GM12864 (cell line): Measurements from ENCODE around the gene MANSC1.
"Not testable (repeated sequence)": the region's sequence is repeated elsewhere in the genome, so short reads cannot be mapped to it uniquely, and the experiment has no call there.

Experiments
- DNase-seq: peaks from one replicate; pipeline ENCODE4 v3.0.0-alpha.2; 2011; ENCODE audit warnings: low read depth
- H3K4me3 ChIP-seq: 2 replicates; pipeline ENCODE4 v1.5.1; 2011; ENCODE audit warnings: mild to moderate bottlenecking, low read depth, low read length, control low read depth
- CTCF ChIP-seq: IDR thresholded peaks from 2 replicates; pipeline ENCODE4 v1.5.1; 2011; ENCODE audit warnings: low read depth, mild to moderate bottlenecking, moderate library complexity, low read length, control low read depth, inconsistent platforms; ENCODE audit errors: missing control alignments

The MANSC1 gene

DNA sequence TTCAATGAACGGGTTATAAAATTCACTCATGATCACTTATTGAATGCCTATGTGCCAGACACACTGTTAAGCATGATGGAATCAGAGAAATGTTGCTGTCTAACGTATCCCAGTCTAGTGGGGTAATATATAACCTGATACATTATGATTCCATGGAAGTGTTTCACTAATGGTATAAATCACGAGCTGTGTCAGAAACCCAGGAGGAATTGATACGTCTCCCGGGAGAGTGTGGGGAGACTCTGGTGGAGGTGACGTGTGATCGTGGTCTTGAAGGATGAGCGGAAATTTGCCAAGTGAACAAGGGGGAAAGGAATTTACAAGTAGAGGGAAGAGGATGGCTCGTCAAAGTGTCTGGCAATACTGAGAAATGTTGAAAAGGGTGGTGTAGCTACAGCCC is 26.5 kb downstream of the MANSC1 start:
- no peak for DNase-seq
- no peak for TF ChIP-seq CTCF
- H3K4me3 ChIP-seq: no peak overlapping the region

DNA sequence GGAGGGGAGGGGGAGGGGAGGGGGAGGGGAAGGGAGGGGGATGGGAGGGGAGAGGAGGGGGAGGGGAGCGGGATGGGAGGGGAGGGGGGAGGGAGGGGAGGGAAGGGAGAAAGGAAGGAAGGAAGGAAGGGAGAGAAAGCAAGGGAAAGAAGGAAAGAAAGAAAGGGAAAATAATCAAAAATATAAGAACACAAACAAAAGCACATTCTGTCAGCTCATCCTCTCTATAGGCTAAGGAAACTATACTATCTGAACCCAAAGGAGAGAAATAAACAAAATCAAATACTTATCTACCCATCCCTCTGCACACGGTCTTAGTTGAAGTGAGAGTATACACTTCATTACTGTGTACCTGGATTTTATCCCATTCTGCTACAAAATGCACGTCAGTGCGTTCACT is 26.9 kb downstream of the MANSC1 start:
- no peak for TF ChIP-seq CTCF

GRCh38 chr12:12319451-12320183 is 30.4 kb downstream of the MANSC1 start:
- no peak overlapping the region for H3K4me3 ChIP-seq
- DNase-seq: no peak
- no peak for TF ChIP-seq CTCF

More for the DNA sequence above, 26.9 kb downstream of the MANSC1 start:
- H3K4me3 ChIP-seq: no peak overlapping the region
- no peak for DNase-seq

GRCh38 chr12:12315838-12316237 is 34.2 kb downstream of the MANSC1 start:
- TF ChIP-seq CTCF: no peak
- no peak for DNase-seq
- no peak overlapping the region for H3K4me3 ChIP-seq

DNA sequence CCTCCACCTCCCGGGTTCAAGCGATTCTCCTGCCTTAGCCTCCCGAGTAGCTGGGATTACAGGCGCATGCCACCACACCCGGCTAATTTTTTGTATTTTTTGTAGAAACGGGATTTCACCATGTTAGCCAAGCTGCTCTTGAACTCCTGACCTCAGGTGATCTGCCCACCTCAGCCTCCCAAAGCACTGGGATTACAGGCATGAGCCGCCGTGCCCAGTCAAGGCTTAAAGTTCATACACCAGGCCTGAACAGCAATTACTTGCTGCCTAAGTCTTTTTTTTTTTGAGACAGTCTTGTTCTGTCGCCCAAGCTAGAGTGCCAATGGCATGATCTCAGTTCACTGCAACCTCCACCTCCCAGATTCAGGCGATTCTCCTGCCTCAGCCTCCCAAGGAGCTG is 39.3 kb downstream of the MANSC1 start:
- H3K4me3 ChIP-seq, DNase-seq: not testable (repeated sequence)

DNA sequence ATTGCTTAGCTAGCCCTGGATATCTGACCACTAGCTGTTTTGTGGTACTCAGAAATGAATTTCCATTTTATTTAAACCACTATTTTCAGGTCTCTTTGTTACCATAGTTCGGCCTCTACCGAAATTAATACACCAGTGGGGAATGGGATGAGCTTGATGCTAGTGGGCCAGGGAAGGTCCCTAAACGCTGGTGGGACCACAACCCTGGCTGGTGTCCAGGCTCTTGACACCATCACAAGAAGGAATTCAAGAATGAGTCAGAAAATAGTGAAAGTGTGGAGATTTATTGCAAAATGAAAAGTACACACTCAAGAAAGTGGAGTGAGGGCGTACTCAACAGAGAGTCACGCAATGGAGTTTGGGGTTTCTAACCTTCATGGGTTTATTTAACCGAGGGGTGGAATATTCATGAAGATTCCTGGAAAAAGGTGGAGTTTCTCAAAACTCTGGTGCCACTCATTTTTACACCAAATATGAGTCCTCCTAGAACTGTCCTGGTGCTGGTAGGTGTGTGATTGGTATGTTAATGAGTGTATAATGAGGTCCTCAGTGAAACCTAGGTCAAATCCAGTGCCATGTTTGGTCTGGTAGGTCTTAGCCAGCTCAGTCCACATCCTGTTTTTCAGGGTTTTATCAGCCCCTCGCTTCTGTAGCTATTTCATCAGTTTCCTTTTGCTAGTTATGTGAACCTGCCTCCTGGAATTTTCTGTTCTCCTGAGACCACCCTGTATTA is 44.3 kb downstream of the MANSC1 start:
- no peak for TF ChIP-seq CTCF
- H3K4me3 ChIP-seq: no peak overlapping the region
- no peak for DNase-seq

- TF ChIP-seq CTCF: no peak
- no peak for DNase-seq
- no peak overlapping the region for H3K4me3 ChIP-seq
Measured at GRCh38 chr12:12302976-12303375, 47.1 kb downstream of the MANSC1 start.
